MV-4-11 (cell line): ENCODE data around the gene PKHD1.
"Not testable (repeated sequence)": the region's sequence is repeated elsewhere in the genome, so short reads cannot be mapped to it uniquely, and the experiment has no call there.

ENCODE experiments used
- DNase-seq: peaks from one replicate; lab custom pipeline; 2025; lab: John Stamatoyannopoulos, UW

Gene PKHD1

DNA sequence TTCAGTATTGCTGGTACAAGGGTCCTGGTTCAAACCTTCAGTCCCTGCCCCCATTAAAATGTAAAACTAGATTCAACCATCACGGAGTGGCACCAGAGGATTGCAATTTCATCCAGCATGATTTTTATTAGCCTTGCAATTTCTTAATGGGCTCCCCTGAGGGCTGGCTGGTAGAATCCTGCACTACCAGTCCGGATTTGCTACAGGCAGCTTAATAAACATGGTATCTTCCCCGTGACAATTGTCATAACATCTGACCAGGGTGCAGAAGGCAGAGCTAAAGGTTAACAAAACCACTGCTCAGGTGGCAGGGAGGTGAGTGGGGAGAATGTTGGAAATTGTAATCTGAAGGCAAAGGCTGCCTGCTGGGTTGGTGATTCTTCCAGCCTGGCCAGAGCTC lies 94.5 kb downstream of the PKHD1 start:
- no peak for DNase-seq

DNA sequence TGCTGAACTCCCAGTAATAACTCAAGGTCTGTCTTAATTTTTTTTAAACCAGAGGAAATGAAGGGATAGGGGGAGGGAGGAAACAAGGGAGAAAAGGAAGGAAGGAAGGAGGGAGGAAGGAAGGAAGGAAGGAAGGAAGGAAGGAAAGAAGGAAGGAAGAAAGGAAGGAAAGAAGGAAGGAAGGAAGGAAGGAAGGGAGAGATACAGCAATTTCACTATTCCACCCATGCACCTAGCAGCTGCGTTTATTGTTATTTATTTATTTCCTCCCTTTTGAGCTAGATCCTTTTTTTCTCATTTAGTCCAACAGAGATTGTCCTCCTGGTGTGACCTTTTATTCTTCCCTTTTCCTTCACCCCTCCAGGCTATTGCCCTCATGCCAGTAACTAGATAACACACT lies 97.6 kb downstream of the PKHD1 start:
- no peak for DNase-seq

DNA sequence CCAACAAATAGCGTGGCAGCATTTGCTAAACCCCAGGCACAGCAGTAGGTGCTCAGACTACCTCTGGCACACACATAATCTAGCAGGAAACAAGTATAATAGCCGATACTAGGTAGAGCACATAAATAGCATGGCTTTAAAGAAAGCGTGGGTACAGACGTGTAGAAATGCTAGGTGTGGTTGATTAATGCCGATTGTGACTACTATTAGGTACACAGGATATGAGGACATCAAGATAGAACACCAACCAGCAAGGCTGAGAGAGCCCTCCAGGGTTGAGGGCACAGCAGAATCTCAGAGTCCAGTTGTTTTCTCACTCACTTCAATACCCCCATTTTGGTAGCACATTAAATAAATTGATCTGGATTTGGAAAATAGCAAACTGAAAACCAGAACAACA lies 100.5 kb downstream of the PKHD1 start:
- DNase-seq = no peak

DNA sequence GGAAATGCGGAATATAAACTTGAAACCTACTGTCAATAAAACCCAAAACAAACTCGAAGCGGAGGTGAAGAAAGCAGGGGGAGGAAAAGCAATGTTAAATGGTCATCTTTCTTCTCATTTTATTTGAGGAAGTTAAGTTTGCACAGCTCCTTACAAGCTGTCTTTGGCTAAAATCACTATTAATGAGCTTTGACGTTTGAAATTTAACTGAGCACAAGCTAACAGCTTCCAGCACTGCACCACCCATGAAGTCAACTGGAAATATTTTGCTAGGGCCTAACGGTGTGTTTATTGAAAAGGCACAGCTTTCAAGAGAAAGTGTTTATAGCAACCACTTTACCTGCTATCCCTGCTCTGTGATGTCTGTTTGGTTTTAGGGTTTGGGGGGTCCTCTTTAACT lies 103.8 kb downstream of the PKHD1 start:
- peak; percentile 31 for DNase-seq

DNA sequence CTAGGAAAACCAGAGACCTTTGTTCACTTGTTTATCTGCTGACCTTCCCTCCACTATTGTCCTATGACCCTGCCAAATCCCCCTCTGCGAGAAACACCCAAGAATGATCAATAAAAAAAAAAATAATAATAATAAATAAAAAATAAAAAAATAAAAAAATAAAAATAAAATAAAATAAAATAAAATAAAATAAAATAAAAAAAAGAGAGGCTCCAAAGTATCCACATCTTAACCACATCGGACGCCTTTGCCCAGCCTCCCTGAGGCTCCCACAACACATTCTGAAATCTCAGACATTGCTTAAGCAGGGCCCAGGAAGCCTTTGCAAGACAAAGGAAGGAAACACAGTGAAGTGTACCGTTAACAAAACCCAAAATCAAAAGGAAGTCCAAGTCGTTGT lies 104.7 kb downstream of the PKHD1 start:
- not testable (repeated sequence) for DNase-seq

DNA sequence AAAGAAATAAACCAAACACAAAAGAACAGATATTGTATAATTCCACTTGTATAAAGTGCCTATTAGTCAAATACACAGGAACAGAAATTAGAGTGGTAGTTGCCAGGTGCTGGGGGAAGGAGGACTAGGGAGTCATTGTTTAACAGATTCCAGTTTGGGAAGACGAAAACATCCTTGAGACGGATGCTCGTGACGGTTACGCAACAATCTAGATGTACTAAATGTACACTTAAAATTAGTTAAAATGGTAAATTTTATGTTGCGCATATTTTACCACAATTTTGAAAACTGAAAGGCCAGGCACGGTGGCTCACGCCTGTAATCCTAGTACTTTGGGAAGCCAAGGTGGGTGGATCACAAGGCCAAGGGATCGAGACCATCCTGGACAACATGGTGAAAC lies 111.0 kb downstream of the PKHD1 start:
- no peak for DNase-seq

DNA sequence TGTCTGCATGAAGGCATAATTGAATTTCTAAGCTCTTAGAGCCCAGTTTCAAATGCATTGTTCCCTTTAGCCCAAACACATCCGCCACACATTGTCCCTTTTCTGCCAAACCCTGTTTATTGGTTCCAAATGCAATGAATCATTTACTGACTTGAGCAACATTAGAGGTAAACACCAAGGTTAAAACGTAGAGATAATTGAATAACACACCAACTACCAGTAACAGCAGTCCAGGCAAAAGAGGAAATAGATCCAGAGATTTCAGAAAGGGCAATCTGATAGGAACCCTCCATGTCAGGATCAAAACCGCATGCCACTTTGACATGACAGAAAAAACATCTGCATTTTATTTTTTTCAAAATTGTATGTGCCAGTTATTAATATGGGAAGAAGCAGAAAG lies 114.8 kb downstream of the PKHD1 start:
- DNase-seq = no peak

DNA sequence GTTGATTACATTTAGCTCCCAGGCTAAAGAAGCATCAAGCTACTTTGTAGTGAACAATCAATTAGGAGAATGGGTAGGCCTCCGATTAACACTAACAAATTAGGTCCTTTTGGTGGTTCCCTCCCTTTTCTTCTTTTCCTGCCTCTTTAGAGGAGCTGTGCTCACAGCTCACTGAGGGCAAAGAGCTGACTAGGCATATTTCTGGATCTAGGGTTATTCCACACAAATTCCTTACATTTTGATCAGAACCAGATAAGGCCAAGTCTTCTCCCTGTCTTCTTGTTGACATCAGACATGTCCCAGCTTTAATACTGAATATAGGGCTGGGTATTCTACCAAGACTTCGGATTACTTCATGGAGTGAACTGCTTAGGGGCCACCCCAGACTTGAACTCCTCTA lies 119.1 kb downstream of the PKHD1 start:
- no peak for DNase-seq

DNA sequence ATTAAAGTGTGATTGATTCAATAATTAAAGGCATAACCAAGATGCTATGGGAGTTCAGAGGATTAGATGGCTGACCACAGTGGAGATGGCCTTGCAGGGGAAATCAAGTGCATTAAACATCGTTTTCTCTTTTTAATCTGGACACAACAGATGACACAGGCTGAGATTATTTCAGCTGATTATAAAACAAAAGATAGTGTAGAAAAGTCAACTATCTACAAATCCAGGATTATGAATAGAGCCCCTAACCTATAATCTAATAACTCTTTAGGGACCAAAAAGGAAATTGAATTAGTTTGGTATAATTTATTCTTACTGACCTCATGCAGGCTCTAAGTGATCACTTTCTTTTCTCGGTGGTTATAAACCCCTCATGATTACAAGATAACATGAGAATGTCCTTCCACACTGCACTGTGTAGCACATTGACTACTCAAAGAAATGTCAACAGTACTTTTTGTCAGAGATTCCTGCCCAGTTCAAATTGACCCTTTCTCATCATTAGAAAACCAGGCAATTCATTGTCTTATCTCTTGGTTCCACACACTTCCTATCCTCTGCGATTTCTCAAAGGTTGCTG lies 122.1 kb downstream of the PKHD1 start:
- DNase-seq = no peak

DNA sequence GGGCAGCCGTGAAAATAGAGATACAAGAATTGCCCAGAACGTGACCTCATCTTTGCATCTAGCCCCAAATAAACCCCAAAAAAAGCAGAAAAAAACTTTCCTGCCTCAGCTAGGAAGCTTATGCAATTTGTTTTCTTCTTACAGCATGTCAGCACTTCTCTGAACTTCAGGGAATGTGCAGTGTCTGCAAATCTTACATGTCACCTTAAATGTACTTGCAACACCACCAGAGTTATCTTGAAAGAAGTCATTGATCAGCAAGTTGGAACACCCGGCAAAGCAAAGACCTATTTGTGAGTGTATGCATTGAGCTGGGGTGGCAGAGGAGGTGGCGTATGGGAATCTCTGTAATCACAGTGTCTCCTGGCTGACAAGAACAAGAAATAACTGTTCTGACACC lies 123.4 kb downstream of the PKHD1 start:
- DNase-seq = no peak

DNA sequence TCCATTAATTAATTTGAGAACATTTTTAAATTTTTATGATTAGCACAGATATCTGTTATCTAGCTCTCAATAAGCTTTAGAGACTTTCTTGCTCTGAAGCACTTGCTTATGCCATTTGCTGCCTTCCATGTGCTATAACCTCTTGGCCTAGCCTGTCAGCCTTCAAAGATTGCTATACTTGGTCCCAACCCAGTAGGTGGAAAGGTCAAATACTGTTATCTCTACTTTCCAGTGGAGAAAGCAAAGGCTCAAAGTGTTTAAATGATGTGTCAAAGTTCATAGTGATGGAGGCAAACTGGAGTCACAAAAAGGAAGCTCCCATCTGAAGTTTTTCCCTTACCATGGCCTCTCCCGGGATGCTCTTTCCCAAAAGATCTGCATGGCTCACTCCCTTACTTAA lies 125.1 kb downstream of the PKHD1 start:
- no peak for DNase-seq

DNA sequence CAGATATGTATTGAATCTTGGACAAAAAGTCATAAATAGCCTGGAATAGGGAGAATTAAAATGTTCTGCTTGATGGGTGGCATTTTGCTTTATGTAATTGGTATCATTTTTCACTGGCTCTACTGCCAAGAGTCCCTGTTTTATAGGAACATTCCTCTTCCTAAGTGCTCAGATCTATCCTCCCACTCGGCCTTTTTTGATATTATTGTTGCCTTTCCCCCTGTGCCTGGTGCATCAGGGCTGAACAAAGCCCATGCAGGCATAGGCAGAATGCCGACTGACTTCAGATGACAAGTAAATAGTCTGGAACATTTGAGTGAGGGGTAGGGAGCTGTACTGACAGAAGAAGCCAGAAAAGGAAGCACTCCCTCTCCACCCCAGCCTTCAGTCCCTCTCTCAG lies 127.0 kb downstream of the PKHD1 start:
- DNase-seq = no peak

DNA sequence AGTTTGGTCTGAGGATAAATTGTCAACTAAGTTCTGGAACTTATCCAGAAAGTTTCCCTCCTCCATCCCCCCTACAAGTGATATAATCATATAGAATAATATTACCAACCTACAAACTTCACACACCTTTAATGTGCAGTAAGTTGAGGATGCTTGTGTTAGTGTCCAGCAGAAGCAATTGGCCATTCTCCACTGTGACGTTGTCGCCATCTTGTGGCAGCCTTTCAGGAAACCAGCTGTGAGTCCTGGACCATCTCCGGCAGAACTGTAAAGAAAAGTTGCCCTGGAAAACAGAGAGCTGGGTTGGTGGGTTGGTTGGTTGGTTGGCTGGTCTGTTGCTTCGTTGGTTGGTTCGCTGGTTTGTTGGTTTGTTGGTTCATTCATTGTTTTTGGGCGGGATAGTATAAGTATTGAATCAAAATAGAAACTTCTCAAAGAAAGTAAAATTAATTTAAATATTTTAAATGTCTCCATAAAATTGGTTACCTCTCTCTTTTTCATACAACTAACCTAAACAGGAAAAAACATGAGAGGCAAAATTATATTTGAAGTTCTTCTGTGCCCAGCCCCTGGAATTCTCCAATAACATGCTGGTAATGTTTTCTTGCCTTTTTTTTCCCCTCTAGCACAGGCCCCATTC lies 127.5 kb downstream of the PKHD1 start:
- DNase-seq = peak; percentile 15

DNA sequence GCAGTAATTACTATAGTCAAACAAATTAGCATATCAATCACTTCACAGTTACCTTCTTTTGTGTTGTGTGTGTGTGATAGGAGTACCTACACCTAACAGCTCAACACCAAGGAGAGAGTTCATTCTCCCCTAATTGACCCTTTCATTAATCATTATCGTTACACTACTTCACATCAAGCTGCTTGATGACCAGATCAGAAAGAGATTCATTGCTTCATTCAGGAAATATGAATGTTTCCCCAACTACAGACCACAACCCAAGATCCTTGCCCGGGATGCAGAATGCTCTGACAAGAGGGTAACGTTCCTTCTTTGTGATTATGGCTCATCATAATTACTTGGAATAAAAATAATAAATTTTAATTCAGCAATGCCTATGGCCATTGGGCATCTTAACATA lies 132.7 kb downstream of the PKHD1 start:
- DNase-seq = no peak

DNA sequence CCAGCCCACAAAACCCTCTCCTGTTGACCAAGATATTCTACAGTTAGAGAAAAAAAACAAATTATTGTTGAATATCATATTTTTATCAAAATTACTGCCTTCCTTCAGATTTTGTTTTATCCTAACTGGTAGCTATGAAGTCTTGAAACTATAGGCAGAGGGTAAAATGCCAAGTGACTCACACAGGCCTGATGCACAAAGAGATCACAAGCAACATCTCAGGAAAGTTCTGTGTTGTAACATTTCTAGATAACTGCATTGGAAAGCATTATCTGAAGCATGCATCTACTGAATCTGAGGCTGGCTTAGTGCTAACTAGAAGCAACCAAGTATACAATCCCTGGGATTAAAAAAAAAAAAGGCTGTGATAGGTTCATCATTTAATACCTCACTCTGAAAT lies 134.2 kb downstream of the PKHD1 start:
- DNase-seq = no peak

DNA sequence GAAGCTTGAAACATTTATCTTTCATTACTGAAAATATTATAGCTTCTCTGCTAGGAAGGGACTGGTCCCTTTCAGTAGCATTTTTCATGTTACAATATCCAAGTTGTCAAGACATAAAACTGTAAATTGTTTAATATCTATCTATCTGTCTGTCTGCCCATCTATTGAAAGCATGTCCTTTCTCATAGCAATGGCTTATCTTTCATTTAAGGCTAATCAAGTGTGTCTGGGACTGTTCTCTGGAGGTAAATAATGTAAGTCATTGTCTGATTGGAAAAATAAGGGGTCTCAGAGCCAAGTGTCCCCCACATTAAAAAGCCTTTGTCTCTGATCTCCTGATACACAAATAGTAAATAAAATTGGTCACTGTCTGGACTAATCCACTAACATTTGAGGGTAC lies 135.5 kb downstream of the PKHD1 start:
- DNase-seq = no peak

DNA sequence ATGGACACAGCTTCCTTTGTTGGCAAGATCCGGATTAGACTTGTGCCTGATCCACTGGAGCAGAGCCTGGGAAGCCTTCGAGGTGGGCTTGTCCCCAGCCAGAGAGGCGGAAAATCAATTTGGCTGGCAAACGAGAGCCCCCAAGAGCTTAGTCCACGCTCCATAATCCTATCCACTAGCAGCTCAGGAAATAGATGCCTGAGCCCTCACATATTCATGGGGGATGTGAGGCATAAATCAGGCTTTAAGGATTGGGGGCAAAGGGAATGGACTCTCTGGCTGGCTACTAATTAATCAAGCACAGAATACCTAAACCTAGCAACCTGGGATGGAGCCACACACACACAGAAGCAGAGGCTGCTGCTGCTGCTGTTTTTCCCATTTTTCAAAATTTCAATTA lies 137.9 kb downstream of the PKHD1 start:
- no peak for DNase-seq

DNA sequence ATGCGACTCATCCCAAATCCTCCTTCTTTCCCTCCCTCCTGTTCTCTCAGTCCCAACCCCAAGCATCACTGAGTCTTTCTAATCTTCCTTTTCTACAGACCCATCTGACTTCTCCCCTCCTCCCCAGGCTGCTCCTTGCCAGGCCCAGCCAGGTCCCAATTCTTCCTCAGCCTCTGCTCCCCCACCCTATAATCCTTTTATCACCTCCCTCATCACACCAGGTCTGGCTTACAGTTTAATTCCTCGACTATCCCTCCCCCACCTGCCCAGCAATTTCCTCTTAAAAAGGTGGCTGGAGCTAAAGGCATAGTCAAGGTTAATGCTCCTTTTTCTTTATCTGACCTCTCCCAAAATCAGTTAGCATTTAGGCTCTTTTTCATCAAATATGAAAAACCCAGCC lies 147.7 kb downstream of the PKHD1 start:
- not testable (repeated sequence) for DNase-seq

DNA sequence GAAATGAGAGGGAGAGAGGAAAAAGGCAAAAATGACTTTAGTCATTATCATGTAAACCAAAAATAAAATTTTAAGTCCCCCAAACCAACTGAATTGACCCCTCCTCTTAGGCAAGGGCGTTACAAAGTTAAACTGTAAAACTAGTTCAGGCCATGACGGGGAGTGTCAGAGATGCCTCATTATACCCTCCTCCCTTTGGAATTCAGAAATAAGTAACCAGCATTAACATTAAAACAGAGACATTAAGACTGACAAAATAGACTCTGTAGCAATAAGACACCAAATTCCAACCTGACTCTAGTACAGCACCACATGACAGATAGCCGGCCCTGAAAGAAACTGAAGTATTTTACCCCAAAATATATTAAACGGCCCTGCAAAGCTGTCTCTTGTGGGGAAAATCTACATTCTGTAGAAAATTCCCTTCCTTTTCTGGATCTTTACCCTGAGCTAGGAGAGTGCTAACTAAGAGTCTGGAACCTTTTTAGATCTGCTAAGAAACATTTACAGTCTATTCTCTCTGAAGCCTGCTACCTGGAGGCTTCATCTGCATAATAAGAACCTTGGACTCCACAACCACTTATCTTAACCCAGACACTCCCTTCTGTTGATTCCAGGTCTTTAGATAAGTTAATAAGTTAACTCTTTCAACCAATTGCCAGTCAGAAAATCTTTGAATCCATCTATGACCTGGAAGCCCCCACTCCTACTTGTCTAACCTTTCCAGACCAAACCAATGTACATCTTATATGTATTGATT lies 150.7 kb downstream of the PKHD1 start:
- DNase-seq = no peak

DNA sequence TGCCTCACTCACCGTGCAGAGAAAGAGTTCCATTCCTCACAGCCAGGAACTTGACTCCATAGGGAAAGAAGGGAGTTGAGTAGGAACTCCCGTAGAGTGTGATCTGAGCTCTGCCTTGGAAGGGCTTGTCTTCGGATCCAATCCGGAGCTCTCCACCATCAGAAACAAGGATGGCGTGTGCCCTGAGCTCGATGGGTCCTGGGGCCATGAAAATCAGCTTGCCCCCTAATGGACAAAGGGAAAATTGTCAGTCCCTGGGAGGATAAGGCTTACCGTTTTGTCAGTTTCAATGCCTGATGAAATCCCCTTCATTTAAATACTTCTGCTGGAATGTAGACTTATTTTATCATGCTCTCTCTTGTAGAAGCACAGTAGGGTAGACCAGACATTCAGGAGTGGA lies 153.3 kb downstream of the PKHD1 start:
- no peak for DNase-seq

DNA sequence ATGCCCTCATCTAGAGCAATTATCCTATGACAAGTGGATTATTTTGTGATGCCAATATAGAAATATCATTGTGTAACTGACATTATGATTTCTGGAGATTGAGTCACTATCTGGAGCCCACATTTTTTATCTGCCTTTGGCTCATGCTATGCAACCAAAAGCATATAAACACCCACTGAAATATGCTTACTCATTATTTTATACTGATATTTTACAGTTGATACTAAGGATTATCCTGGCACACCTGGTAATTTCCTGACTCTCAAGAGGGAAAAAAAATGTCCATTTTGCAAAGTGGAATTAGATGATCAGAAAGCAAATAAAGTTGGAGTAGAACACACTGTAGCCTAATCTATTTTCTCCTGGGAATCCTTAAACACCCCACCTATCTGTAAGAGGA lies 154.5 kb downstream of the PKHD1 start:
- no peak for DNase-seq

DNA sequence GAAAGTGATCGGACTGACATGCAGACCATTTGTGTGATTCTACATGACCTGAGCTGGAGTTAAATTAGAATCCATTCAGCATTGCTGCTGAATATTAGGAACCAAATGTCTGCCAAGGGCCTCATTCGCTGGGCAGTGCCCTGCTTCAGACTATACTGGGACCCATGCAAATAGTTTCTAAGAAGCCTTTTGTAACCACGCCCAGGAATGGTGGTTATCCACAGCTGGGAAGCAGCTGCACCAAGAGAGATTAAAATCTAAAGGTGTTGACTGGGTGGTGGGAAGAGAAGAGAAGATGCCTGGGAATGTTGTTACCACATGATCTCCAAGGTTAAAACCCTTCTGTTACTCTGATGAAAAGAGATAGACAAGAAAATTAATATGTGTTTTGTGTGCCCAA lies 156.8 kb downstream of the PKHD1 start:
- DNase-seq = no peak

DNA sequence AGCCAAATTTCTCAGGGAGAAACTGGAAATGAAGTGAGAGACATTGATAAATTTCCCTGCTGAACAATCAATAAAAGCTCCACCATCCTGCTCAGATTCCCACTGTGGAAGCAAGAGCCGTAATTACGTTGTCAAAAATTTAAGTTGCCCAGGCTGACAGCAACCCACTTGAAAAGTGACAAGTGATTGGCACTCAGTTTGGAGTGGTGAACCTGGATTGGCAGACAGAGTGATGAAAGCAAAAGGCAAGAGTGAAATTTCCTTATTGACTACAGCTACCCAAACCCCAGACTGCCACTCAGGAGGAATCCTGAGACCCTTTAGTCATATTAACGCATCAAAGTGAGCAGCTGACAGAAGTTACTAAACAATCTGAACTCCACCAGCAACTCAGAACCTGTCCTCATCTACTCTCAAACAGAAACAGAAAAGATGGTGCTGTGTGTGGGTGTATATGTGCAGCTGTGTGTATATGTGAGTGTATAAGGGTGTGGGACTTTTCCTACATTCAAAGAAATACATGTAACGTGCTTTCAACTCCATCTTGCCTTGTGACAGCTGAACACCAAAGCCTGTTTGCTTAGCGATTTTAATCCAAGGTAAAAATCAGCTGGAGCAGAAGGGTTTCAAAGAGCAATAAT lies 157.4 kb downstream of the PKHD1 start:
- no peak for DNase-seq
